Hypothalamus (tissue), 51 donors: ENCODE results near the gene SOBP.
"Not testable (repeated sequence)": the region's sequence is repeated elsewhere in the genome, so short reads cannot be mapped to it uniquely, and the experiment has no call there.

ENCODE experiments used
- DNase-seq, 51 donors: peaks; one replicate each; lab custom pipeline; 2025; lab: John Stamatoyannopoulos, UW

The SOBP gene

DNA sequence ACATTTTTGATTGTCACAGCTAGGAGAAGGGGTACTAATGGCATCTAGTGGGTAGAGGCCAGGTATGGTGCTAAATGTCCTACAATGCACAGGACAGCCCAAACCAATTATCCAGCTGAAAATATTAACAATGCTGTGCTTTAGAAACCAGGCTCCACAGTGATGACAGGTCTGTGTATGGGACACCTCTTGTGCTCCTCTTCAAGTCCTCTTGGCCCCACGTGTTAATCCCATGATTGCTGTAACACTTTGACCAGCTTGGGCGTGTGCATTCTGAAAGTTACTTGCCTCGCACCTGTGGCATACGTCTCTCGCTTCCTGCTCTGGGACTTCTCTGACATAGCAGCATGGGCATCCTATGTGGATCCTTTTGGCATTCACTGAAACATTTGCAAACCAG lies 29.3 kb downstream of the SOBP start:
- not testable (repeated sequence) for DNase-seq

DNA sequence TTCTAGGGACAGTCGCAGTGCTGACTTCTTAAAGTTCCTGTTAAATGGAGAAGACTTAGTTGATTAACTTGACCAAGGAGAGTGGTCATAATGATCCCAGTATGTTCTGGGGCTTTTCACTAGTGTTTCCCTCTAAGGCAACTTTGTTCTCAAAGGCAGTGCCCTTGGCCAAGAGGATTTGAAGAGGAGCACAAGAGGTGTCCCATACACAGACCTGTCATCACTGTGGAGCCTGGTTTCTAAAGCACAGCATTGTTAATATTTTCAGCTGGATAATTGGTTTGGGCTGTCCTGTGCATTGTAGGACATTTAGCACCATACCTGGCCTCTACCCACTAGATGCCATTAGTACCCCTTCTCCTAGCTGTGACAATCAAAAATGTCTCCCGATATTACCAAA lies 30.8 kb downstream of the SOBP start:
- DNase-seq, result not testable (repeated sequence)

DNA sequence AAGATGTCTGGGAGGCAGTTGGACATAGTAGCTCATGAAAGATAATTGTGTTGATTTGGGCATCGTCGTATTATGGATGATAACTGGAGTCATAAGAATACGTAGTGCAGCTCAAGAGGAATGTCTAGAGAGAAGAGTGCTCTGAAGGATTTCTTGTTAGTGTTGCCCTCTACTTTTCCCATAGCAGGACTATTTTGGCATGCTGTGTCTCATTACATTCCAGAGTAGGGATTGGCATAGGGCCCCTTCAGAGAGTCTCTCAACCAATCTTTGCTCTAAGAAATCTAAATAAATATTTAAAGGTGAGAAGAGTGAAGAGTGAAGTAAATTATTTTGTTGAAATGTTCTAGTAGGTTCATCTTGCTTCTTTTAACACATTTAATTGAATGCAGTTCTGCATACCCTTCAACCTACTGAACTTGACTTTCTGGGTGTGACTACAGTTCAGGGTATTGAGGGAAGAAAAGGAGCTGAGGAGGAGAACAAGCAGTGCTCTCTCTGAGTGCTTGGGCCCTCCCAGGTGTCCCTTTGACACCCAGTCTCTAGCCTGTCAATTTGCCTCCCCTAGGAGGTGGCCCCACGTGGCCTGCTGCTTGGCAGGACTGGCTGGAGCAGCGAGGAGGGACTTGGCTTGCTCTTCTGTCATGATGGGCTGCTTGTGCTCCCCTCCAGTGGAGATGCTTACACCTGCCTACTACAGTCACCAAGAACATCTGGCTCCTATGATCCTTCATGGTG lies 33.3 kb downstream of the SOBP start:
- no peak for DNase-seq

DNA sequence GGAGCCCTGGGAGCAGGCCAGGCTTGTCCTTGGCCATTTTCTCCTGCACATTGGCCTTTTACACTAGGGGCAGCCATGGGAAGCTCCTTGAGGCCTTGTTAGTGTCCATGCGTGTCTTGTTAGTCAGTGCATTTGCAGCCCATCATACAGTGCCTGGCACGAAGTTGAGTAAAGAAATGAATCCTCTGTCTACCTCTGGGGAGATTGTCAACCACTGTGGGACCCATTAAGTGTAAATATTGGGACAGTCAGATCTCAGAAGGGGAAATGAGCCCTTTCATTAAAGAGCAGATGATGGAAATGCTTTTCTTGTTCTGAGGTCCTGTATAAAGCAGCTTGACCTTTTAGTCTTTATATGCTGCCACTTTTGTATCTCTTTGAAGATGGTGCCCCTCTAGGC lies 33.9 kb downstream of the SOBP start:
- no peak for DNase-seq

DNA sequence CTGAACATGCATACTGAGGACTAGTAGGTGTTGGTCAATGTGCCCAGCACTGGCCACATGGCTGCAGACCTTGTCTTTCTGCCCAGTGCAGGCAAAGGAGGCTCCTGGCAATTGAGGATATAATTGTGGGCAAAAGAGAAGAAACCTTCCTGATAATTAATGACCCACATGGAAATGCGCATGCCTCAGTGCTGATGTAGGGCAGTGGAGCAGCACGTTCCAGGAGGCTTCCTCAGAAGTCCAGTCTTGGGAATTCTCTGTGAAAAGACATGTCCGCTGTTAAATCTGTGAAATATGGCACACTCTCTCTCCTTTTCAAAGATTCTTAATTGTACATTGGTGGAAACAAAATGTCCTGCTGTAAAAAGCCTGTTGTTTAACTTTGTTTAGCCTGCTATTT lies 34.7 kb downstream of the SOBP start:
- DNase-seq, result no peak

DNA sequence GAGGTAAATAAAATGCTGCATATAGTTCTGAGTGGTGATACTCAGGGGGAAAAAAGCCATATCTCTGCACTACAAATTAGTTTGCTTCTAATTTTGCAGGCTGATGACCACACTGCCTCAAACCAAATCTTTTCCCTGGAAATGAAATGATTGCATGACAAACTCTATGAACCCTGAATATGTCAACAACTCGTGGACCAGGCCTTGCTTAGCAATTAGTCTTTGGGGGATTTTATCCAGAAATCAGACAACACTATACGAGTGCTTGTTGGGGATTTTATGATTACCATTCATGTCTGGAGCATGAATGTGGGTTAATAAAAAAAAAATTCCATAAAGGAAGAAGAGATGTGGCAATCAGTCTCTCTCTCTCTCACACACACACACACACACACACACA lies 42.0 kb downstream of the SOBP start:
- DNase-seq, result no peak

DNA sequence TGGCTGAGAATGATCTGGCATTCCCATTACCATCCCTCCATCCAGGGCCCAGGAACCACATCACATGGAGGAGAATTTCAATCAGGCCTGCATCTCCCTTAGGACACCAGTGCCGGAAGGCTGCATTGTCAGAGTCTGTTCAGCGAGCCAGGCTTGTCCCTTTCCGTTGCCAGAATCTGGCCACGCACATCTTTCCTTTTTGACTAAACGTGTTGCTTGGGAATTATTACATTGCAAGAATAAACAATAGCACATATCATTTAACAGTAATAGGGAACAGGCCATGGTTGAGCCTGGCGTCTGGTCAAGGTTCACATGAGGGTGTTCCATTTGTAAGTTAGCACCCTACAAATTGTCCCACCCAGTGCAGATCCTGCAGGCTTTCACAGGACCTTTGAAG lies 42.8 kb downstream of the SOBP start:
- DNase-seq, result no peak

DNA sequence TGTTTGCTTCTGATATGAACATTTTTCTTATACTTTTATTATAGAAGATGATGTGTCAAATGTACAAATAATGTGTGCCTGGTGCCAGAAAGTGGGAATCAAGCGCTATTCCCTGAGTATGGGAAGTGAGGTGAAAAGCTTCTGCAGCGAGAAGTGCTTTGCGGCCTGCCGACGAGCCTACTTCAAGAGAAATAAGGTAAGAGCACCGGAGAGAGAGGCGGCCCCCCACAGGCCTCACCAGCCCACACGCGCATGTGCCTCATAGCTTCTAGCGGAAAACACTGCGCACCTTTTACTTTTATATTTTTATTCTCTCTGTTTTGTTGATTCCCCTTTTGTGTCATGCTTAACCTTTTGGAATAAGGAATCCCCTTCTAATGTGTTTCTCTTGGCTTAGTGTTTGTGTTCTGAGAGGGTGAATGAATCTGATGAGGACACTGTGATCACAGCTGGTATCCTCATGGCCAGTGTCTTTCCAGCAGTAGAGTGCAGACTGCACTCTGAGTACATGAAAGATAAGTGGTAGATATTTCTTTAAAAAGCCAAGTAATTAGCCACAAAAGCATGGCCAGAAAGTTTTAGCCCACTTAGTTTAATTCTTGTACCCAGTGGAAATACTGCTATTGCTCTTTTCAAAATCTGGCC lies 43.6 kb downstream of the SOBP start:
- no peak for DNase-seq

DNA sequence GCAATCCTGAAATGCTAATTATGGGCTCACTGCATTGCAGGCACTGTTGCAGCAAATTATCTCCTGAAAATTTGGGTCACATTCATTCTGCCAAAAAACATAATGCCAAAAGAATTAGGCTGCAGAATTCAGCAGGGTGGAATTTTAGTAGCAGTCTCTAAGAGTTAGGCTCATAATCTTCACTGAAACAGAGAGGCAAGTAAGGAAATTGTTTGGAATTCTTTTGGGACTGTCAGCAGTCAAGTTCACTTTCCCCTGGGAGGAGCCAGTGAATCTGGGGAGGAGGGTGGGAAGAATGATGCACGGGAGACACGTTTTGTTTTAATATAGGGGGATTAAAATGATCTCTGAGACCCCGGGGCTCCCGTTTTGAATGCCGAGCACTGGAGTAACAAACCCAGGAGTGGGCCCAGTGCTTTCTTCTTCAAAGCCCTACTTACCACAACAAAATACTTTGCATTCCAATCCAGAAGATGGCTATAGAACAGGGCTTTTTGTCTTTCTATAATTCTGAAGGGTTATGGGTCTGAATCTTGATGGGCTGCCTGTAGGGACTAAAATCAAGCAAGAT lies 44.7 kb downstream of the SOBP start:
- no peak for DNase-seq

DNA sequence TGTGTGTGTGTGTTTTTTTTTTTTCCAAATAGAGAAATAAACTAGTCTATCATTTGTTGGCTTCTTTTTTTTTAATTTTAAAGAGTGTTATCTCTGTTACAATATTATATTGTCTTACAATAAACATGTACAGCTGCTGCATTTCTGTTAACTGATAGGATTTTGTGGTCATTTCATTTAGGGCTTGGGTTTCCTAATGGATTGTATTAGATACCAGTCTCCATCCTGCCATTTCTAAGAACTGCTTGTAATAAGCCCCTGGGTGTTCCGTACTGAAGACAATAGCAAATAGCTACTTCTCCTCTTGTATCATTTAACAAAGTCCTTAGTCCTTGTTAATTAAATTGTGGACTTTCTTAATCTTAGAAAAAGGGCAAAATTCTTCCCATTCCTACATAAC lies 45.7 kb downstream of the SOBP start:
- DNase-seq, result no peak

DNA sequence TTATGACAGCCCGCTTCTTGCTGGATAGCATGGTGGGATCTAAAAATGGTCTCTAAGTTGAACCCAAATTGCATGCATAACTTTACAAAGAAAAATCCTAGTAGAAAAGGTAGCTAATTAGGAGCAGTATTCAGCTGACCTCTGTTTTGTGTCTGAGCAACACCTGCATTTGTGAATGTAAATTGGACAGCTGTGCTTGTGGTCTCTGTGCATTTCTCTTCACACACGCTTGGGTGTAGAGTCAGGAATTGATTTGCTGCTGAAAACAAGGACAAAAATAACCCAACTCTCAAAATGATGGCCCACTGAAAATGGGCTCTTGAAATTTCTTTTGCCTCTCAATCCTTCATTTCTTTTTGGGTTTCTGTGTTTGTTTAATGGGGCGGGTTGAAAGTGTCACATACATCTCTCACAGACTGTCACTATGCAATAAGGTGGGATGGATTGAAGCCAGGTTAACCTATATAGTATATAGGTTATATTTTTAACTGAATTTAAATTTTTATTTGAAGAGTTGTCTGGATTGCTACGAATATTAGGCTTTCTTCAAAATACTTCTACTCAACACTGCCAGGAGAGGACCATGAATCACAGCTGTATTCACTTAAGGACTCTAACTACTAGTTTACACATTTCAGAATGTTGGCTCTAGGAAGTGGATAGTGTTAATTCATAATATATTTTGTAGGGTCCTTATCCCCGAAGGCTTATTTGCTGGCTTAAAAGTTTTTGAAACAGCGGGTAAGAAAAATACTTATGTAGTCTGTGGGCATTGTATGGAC lies 46.5 kb downstream of the SOBP start:
- no peak for DNase-seq

DNA sequence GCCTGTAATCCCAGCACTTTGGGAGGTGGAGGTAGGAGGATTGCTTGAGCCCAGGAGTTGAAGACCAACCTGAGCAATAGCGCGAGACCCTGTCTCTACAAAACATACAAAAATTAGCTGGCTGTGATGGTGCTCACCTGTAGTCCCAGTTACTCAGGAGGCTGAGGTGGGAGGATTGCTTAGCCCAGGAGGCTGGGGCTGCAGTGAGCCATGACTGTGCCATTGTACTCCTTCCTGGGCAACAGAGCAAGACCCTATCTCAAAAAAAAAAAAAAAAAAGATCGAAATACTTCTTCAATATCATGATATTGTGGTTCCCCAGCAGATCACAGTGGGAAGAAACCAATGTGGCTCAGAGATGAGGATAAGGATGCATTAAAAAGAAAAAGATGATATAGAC lies 47.6 kb downstream of the SOBP start:
- no peak for DNase-seq

DNA sequence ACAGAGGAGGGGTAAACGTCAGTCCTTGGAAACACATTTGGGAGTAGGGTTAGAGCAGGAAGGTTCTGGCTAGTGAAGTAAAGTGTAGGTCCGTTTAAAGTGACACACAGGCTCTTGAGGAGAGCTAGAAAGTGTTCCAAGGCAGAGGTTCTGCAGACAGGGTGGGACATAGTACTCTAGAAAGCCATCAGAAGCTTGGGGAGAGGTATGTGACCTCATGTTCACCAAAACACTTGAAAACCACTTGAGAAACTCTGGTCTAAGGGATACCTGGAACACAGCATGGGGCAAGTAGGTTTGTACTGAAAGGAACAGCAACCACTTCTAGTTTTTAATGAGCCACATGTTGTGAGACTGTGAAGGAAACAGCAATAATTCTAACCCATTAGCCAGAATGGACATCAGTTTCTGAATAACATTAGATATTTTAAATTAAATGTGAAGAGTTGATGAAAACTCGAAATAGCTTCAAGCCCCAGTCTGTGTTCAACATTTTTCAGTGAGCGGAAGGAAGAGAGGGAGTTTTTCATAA lies 49.0 kb downstream of the SOBP start:
- DNase-seq, result no peak

DNA sequence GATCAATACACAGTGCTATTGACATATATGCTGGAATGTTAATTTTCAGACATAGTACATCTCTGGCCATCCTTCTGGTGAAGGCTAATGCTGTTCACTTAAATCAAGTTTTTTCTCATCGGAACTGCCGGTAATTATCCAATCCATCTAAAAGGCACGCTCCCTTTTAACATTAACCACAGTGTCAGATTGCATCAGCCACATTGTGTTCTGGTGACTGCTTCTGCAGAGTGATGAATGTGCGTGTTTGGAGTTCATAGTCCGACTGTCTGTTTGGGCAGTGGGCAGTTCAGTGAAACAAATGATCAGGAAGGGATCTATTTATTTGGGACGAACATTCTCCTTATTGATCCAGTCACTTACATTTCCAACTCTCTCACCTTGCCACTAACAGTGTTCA lies 49.5 kb downstream of the SOBP start:
- no peak for DNase-seq

DNA sequence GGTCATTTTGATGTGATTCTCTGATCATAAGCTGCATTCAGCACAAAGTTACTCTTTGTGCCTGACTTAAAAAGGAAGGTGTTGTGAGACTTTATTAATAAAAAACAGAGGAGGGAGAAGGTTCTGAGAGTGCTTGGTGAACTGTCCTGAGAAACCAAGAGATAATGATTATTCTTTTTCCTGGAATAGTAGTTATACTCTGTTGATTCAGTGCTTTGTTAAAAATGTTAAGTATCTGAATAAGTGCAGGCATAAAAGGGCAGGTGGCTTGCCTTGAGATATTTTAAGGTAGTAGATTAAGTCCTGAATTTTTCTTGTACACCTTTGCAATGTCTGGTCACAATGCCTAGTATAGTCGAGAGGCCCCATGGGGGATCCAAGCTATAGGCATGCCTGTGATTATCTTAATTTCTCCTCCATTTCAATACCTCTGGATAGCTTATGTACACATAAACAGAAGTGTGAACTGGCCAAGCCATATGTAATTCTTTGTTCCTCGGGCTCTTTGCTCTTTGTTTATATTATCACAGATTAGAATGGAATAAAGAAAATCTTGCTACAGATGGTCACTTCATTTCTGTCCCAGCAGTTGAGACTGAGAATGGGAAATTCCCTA lies 50.0 kb downstream of the SOBP start:
- DNase-seq, result no peak

DNA sequence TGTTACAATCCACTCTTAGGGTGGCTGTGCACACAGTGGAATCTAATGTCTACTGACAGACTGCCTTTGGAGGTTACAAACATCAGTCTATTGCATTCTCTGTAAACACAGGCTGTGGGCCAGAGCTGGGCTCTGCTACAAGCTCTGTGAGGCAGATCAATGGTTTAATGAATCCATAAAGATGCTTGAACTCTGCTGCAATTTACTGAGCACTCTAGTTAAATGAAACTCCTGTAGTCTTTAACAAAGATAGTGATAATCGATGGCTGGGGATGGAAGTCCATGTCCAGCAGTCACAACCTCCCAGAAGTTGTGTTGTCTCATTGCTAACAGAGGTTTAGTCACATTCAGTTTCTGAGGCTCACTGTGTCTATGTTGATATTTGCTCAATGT lies 50.5 kb downstream of the SOBP start:
- DNase-seq, result peak in 2 of 51 donors; percentile 7 to 33

DNA sequence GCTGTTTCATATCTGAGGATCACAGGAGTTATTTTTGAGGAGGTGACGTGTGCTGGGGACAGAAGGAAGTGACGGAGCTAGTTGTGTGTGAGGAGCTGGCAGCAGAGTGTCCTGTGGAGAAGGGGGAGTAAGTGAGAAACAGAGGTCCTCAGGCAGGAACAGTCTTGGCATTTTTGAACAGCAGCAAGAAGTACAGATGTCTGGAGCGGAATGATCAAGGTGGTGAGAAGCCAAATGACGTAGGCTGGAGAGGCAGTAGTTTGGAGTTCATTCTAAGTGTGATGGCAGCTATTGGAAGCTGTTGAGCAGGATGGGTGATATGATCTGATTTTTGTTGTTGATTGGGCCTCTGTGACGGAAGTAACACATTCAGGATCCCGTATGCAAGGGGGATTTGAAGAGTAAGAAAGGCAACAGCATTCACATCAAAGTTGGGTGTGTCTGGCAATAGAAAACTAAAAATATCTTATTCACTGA lies 52.3 kb downstream of the SOBP start:
- no peak for DNase-seq

DNA sequence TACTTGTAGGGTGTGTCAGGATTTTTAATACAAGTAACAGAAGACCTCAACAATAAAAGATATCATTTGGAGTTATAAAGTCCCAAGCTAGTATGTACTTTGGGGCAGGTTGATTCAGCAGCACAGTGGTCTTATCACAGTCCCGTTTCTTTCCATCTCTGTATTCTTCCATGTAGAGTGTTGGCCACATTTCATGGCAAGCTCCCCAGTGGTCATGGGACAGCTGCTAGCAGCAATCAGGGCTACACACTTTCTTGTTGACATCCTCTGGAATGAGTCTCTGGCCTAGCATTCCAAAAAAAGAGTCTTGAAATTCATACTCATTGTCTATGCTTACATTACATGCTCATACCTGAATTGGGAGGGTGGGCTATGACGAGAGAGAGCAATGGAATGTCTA lies 53.2 kb downstream of the SOBP start:
- no peak for DNase-seq

DNA sequence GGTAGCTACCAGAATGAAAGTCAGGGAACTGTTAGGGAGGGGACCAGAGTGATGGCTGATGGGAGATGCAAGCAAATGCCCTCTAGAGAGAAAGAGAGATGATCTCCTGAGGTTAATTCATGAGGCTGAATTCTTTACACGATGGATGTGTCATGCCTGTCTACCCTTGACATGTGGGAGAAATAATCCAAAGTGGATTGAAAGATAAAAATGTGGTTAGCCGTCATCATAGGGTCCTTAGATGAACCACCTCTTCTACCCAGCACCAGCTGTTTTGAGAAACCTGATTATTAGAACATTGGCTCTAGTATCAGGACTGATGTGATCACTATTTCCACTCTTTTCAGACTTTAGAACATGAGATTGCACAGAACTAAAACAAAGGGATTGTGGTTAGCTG lies 53.6 kb downstream of the SOBP start:
- no peak for DNase-seq

DNA sequence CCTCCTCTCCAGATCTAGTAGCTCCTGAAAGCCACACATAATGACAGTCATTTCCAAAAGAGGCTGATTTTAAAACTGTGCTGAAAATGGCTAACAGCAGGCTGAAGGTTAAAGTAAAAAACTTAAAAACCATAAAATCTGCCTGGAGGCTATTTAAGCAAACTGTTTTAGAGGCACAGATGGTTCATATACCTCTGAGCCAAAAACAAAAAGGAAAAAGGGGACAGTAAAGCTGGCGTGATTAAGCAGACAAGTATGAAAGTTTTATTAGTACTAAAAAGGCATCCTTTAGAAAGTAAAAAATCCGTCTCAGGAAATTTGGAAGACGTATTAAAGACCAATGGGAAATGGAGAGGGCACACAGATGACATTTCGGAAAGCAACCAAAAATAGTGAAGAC lies 55.8 kb downstream of the SOBP start:
- no peak for DNase-seq
